ENCODE measurements around the gene SLC30A1. TPM values are rescaled to one million over a fixed set of nuclear protein-coding genes. Genes with fewer than 3 reads are reported as not detected.

Gene SLC30A1
- total and polyA plus RNA-seq, 2 of the 13 experiments (the other 11 are each of a cell fraction or from before 2014, with no cell fraction given): 5.9 to 24.4 TPM

DNA sequence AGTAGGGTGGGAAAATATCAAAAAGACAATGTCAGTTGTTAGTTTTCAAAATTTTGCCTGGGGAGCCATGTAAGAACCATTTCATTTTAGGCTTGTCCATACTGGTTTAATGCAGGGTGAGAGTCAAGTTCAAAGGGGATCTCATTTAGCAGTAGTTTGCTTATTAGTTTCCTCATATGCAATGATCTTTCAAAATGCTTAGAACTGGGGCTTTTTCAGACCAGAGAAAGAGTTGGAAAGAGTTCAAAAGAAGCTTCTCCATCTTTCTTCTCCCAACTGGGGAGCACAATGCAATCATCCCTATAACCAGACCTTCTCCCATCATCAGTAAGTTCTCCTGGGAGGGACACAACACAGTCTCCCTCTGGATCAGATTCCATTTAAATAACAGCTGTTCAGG, 16.5 kb upstream of the SLC30A1 start:
- Histone ChIP-seq H3K4me2 (ENCODE audit: low read depth, low read length) (no peak overlapping the region), H3K27ac (ENCODE audit: extremely low read length, insufficient read depth, low read length) (no peak overlapping the region), H3K36me3 (replicated peaks in 1 of 2; ENCODE audit: control insufficient read depth in 1 of 2, insufficient read depth in 2 of 2, low read length in 2 of 2) (no peaks in the 10 kb centered on the region), H3K9me3 (ENCODE audit: low read length) (no peaks in the 10 kb centered on the region), H3K27me3 (ENCODE audit: control insufficient read depth in 1 of 2, insufficient read depth in 2 of 2, low read length in 2 of 2) (no peaks in the 10 kb centered on the region), H3K4me1 (ENCODE audit: insufficient read depth, low read length) (peaks cover 18% of the 10 kb centered on the region), H3K9ac (ENCODE audit: insufficient read depth, low read depth, low read length) (no peak overlapping the region), H3K79me2 (ENCODE audit: insufficient read depth, low read length) (no peaks in the 10 kb centered on the region), H2AFZ (ENCODE audit: low read length) (no peak overlapping the region), H4K20me1 (ENCODE audit: insufficient read depth, low read length) (no peaks in the 10 kb centered on the region), H3K4me3 (replicated peaks in 1 of 3; ENCODE audit: insufficient read depth in 1 of 3, low read depth in 2 of 3, low read length in 3 of 3) (no peak overlapping the region)
- ChIA-PET CTCF (ENCODE audit: low intra/inter-chr PET ratio, low total read pairs) (no interaction called here), POLR2A (interaction anchor here (1.6 kb wide), 1 partner anchor 15 kb away, joined by 5 read pairs; no protein-coding TSS in a partner anchor)
- BruUV-seq (replicated peaks): no TSS peak
- in situ Hi-C loops (cut with HindIII; ENCODE audit: extremely low pct_ligation_motif_present, low pct_unique_long_range_greater_than_20kb): no loop called here
- no peak for TF ChIP-seq SOX13 (IDR thresholded peaks at IDR 0.05)
- no peak for TF ChIP-seq SOX13 (CRISPR knock-in tag; conservative IDR thresholded peaks at IDR 0.05 in 1 of 2, IDR thresholded peaks at IDR 0.05 in 1 of 2)
- no peak for TF ChIP-seq ZNF800 (CRISPR knock-in tag; IDR thresholded peaks at IDR 0.05)
- FAIRE-seq (no peak), ATAC-seq (no peak), DNase-seq (ENCODE audit: low spot score) (no peak)
- intact Hi-C loops (cut with micrococcal nuclease; ENCODE audit: unreplicated experiment): no loop called here

DNA sequence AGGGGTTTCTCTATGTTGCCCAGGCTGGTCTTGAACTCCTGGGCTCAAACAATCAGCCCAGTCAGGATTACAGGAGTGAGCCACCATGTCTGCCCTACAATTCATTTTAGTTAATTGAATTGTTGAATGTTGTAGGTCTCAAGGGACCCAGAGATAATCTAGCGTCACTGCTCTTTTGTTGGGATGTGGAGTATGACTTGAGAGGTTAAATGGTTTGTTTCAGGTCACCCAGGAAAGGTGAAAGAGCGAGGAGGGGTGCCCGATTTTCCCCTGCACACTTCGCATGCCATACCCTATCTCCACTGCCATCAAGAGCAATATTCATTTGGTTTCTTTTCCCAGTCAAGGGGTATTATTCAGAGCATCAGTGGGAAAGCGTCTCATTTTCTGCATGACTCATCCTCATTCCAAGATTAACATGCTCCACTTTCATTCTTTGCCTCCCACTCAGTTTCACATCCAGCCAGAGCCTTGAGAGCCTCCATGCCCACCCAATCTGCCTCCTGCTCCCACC, 13.1 kb upstream of the SLC30A1 start:
- DNase-seq (ENCODE audit: low spot score): no peak
- no peak for ATAC-seq
- in situ Hi-C loops (cut with HindIII; ENCODE audit: extremely low pct_ligation_motif_present, low pct_unique_long_range_greater_than_20kb) (no loop called here), intact Hi-C loops (cut with micrococcal nuclease; ENCODE audit: unreplicated experiment) (no loop called here)
- Histone ChIP-seq H3K4me1 (ENCODE audit: insufficient read depth, low read length) (peaks cover 20% of the 10 kb centered on the region), H3K9me3 (ENCODE audit: low read length) (no peaks in the 10 kb centered on the region), H3K79me2 (ENCODE audit: insufficient read depth, low read length) (no peaks in the 10 kb centered on the region), H3K4me3 (replicated peaks in 1 of 3; ENCODE audit: insufficient read depth in 1 of 3, low read depth in 2 of 3, low read length in 3 of 3) (no peak overlapping the region), H3K9ac (ENCODE audit: insufficient read depth, low read depth, low read length) (no peak overlapping the region), H4K20me1 (ENCODE audit: insufficient read depth, low read length) (no peaks in the 10 kb centered on the region), H2AFZ (ENCODE audit: low read length) (no peak overlapping the region), H3K27me3 (ENCODE audit: control insufficient read depth in 1 of 2, insufficient read depth in 2 of 2, low read length in 2 of 2) (0 out of 5 replicates have a peak, but pooled peaks cover 0 to 4% of the 10 kb centered on the region in 2 experiments), H3K4me2 (ENCODE audit: low read depth, low read length) (no peak overlapping the region), H3K36me3 (replicated peaks in 1 of 2; ENCODE audit: control insufficient read depth in 1 of 2, insufficient read depth in 2 of 2, low read length in 2 of 2) (no peaks in the 10 kb centered on the region), H3K27ac (ENCODE audit: extremely low read length, insufficient read depth, low read length) (no peak overlapping the region)
- no TSS peak for BruUV-seq (replicated peaks)
- WGBS (ENCODE audit: low lambda C conversion rate): 51% methylated on average over 5 of the region's 5 CpGs
- FAIRE-seq: no peak
- no peak for TF ChIP-seq ZNF251 (CRISPR knock-in tag; IDR thresholded peaks at IDR 0.05)
- 0 out of 2 replicates have a peak, but pooled peaks have one; percentile 17 for TF ChIP-seq FOSL2 (CRISPR knock-in tag; IDR thresholded peaks at IDR 0.05)
- POLR2A ChIA-PET: interaction anchor here (1.5 kb wide), 1 partner anchor 11 kb away, joined by 3 read pairs; no protein-coding TSS in a partner anchor
- CTCF ChIA-PET (ENCODE audit: low intra/inter-chr PET ratio, low total read pairs): no interaction called here

All from HepG2 (cell line).